NT2/D1 (cell line): ENCODE measurements around the gene TXK.

Source experiments
- DNase-seq: peaks from one replicate; pipeline ENCODE4 v3.0.0-alpha.2; 2011; ENCODE audit warnings: low read depth, low spot score
- H3K27me3 ChIP-seq: 2 replicates; pipeline ENCODE4 v1.6.0; 2011; ENCODE audit warnings: mild to moderate bottlenecking; ENCODE audit not compliant: insufficient read length, insufficient read depth
- H3K36me3 ChIP-seq: 2 replicates; pipeline ENCODE4 v1.6.1; 2011; ENCODE audit warnings: mild to moderate bottlenecking, low read length, mixed read lengths; ENCODE audit not compliant: insufficient read depth, insufficient read length
- H3K4me1 ChIP-seq: 2 replicates; pipeline ENCODE4 v1.5.1; 2011; ENCODE audit not compliant: insufficient read depth, insufficient read length
- H3K4me3 ChIP-seq: 2 replicates; pipeline ENCODE4 v1.5.1; 2011; ENCODE audit warnings: low read depth; ENCODE audit not compliant: insufficient read length
- H3K9ac ChIP-seq: 2 replicates; pipeline ENCODE4 v1.6.0; 2011; ENCODE audit warnings: low read depth; ENCODE audit not compliant: insufficient read length
- H3K9me3 ChIP-seq: 2 replicates; pipeline ENCODE4 v1.5.1; 2011; ENCODE audit warnings: mild to moderate bottlenecking, low read length; ENCODE audit not compliant: insufficient read depth
- SUZ12 ChIP-seq: IDR thresholded peaks from 2 replicates; pipeline ENCODE4 v1.6.1; 2011; ENCODE audit not compliant: insufficient read length, insufficient read depth; ENCODE audit errors: extremely low read depth
- YY1 ChIP-seq: IDR thresholded peaks from 2 replicates; pipeline ENCODE4 v1.6.1; 2011; ENCODE audit not compliant: insufficient read length, insufficient read depth
- ZNF274 ChIP-seq: IDR thresholded peaks from 2 replicates; pipeline ENCODE4 v1.6.1; 2011; ENCODE audit warnings: mild to moderate bottlenecking, low read depth, low read length

TXK gene

GRCh38 chr4:48079972-48080391, 54.1 kb downstream of the TXK start:
- no peak for TF ChIP-seq YY1
- no peak for TF ChIP-seq ZNF274
- no peak for TF ChIP-seq SUZ12
- Histone ChIP-seq H3K4me1 (no peaks in the 10 kb centered on the region), H3K4me3 (no peak overlapping the region), H3K36me3 (no peaks in the 10 kb centered on the region), H3K9me3 (no peaks in the 10 kb centered on the region), H3K27me3 (no peaks in the 10 kb centered on the region), H3K9ac (no peak overlapping the region)
- no peak for DNase-seq

DNA sequence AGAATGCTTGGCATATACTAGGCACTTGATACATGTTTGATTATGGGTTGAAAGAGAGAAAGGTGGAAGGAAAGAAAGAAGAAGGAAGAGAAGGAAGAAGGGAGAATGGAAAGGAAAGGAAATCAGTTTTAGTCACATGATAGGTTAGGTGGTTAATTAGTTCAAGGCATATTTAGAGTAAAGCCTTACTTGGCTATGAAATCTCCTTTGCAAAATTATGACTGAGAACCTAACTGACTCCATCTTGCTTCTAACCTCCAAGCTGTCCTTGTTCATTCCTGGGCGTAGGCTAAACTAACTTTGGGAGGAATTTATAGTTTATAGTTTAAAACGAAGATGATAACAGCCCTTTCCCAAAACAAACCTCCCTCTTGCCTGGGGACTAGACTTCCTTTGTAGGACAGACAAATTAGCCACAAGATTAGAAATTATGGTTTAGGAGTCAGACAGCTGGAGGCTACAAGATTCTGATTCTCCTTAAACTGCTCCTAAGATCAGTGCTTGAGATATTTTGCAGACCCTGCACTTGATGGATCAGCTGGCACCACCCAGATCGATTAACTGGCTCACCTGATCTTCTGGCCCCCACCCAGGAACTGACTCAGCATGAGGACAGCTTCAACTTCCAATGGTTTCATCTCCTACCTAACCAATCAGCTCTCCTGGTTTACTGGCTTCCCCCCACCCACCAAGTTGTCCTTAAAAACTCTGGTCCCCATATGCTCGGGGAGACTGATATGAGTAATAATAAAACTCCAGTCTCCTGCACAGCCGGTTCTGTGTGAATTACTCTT, 55.0 kb downstream of the TXK start:
- no peak for DNase-seq
- H3K27me3 ChIP-seq, result no peaks in the 10 kb centered on the region
- no peak for TF ChIP-seq YY1
- no peak for TF ChIP-seq SUZ12
- no peak for TF ChIP-seq ZNF274
- no peaks in the 10 kb centered on the region for H3K9me3 ChIP-seq
- no peaks in the 10 kb centered on the region for H3K4me1 ChIP-seq
- no peaks in the 10 kb centered on the region for H3K36me3 ChIP-seq
- H3K9ac ChIP-seq, result no peak overlapping the region
- no peak overlapping the region for H3K4me3 ChIP-seq

DNA sequence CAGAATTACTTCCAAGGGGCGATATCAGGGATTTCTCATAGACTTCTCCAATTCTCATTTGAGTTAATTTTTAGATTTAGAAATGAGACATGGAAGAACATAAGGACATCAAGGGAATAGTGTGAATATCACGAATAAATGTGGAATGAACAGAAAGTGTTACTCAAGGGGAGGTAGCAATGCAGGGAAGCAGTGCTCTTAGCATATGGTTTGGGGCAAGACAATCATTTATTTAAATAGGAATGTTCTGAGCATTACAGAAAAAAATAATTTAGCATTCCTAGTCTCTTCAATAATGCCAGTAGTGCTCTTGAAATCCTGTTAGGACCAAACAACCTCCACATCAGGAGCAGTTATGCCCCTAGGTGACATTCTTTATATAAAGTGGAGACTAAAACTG, 55.6 kb downstream of the TXK start:
- Histone ChIP-seq H3K4me1 (no peaks in the 10 kb centered on the region), H3K36me3 (no peaks in the 10 kb centered on the region), H3K9ac (no peak overlapping the region), H3K4me3 (no peak overlapping the region), H3K9me3 (no peaks in the 10 kb centered on the region), H3K27me3 (no peaks in the 10 kb centered on the region)
- TF ChIP-seq ZNF274, result no peak
- no peak for TF ChIP-seq YY1
- no peak for DNase-seq

DNA sequence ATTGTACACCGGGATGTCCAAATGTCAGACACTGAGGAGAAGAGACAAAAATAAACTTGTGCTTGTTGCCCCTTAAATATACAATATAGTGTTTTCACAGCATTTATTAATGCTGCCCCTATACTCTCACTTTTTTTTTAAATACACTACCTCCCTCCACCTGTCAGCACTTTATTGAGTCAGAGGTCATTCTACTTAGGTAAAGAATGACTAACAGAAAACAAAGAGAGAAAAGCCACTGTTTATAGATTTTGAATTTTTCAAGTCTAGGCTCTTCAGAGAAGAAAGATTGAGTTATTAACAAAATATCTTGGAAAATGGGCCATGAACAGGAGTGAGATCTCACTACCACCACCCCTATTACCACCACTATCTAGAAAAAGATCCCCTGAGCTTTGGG, 59.4 kb downstream of the TXK start:
- TF ChIP-seq ZNF274, result no peak
- TF ChIP-seq YY1, result no peak
- TF ChIP-seq SUZ12, result no peak
- H3K4me1 ChIP-seq, result no peaks in the 10 kb centered on the region
- H3K9ac ChIP-seq, result no peak overlapping the region
- DNase-seq, result no peak
- no peaks in the 10 kb centered on the region for H3K27me3 ChIP-seq
- no peaks in the 10 kb centered on the region for H3K9me3 ChIP-seq
- no peak overlapping the region for H3K4me3 ChIP-seq
- H3K36me3 ChIP-seq, result no peaks in the 10 kb centered on the region

DNA sequence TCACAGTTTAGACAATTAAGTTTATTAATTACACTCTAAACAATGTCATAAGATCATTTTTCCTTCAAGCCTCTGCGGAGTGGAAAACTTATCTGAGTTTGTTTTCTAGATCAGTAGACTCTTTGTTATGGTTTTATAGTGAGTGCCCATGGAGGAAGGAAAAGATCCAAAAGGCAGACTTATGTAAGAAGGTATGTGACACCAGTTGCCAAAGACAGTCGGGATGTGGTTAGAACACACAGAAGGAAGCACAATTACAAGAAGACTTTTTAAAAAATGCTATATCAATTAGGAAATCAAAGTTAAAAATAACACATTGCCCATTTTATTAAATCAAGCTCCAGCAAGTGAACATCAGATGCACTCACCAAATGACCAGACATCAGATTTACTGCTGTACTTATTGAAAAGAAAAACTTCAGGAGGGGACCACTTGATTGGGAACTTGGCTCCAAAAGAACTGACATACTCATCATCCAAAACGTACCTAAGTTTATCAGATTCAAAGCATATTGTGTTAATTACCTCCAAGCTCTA, 60.4 kb downstream of the TXK start:
- no peak for DNase-seq
- no peak for TF ChIP-seq SUZ12
- no peak for TF ChIP-seq ZNF274
- TF ChIP-seq YY1, result no peak
- Histone ChIP-seq H3K4me3 (no peak overlapping the region), H3K9ac (no peak overlapping the region), H3K36me3 (no peaks in the 10 kb centered on the region), H3K9me3 (no peaks in the 10 kb centered on the region), H3K27me3 (no peaks in the 10 kb centered on the region), H3K4me1 (no peaks in the 10 kb centered on the region)

- Histone ChIP-seq H3K4me3 (no peak overlapping the region), H3K27me3 (no peaks in the 10 kb centered on the region), H3K9me3 (no peaks in the 10 kb centered on the region), H3K36me3 (no peaks in the 10 kb centered on the region), H3K4me1 (no peaks in the 10 kb centered on the region), H3K9ac (no peak overlapping the region)
- no peak for TF ChIP-seq YY1
- no peak for TF ChIP-seq SUZ12
- no peak for TF ChIP-seq ZNF274
- no peak for DNase-seq
These were observed 62.9 kb downstream of the TXK start for GRCh38 chr4:48071191-48071590.

- TF ChIP-seq SUZ12, result no peak
- no peak for TF ChIP-seq YY1
- TF ChIP-seq ZNF274, result no peak
- Histone ChIP-seq H3K4me1 (no peaks in the 10 kb centered on the region), H3K27me3 (no peaks in the 10 kb centered on the region)
These were observed 65.0 kb downstream of the TXK start for GRCh38 chr4:48069026-48069425.

DNA sequence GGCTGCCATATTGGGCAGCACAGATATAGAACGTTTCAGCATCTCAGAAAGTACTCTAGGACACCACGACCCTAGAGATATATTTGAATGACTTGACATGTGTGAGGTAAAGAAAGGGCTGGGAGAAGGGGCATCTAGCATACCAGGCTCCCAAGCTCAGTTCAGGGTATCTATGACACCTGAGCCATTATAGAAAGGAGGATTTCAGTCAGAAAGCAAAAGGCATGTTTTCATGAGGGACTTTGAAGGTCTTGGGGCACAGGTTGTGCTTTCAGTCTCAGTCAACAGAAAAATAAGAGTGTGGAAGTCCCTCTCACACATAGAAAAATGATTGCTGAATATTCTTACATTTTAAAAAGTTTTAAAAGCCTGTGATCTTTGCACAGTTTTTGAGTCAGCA, 65.9 kb downstream of the TXK start:
- Histone ChIP-seq H3K36me3 (no peaks in the 10 kb centered on the region), H3K9me3 (no peaks in the 10 kb centered on the region), H3K9ac (no peak overlapping the region), H3K4me3 (no peak overlapping the region), H3K27me3 (no peaks in the 10 kb centered on the region), H3K4me1 (no peaks in the 10 kb centered on the region)
- no peak for DNase-seq
- TF ChIP-seq SUZ12, result no peak
- TF ChIP-seq ZNF274, result no peak
- TF ChIP-seq YY1, result no peak

More at GRCh38 chr4:48069026-48069425, 65.0 kb downstream of the TXK start:
- Histone ChIP-seq H3K9me3 (no peaks in the 10 kb centered on the region), H3K4me3 (no peak overlapping the region), H3K36me3 (no peaks in the 10 kb centered on the region), H3K9ac (no peak overlapping the region)
- no peak for DNase-seq
